Uterus (tissue), 2 donors: ENCODE measurements around the gene MS4A18.

Source experiments
- CTCF ChIP-seq, 4 experiments: fragments of 200-600 bp in 2 of 4; fragments of 450-650 bp in 2 of 4; sonication (generic) in 2 of 4; IDR thresholded peaks; one replicate each; pipeline ENCODE4 v1.5.1; 2016 to 2019; ENCODE audit warnings: antibody characterized with exemption in 4 of 4, mild to moderate bottlenecking in 2 of 4, moderate library complexity in 1 of 4
- POLR2A ChIP-seq, 2 donors: fragments of 450-650 bp; IDR thresholded peaks; one replicate each; pipeline ENCODE4 v1.6.1; 2016; ENCODE audit warnings: antibody characterized with exemption in 2 of 2, mild to moderate bottlenecking in 1 of 2, moderate library complexity in 1 of 2

DNA sequence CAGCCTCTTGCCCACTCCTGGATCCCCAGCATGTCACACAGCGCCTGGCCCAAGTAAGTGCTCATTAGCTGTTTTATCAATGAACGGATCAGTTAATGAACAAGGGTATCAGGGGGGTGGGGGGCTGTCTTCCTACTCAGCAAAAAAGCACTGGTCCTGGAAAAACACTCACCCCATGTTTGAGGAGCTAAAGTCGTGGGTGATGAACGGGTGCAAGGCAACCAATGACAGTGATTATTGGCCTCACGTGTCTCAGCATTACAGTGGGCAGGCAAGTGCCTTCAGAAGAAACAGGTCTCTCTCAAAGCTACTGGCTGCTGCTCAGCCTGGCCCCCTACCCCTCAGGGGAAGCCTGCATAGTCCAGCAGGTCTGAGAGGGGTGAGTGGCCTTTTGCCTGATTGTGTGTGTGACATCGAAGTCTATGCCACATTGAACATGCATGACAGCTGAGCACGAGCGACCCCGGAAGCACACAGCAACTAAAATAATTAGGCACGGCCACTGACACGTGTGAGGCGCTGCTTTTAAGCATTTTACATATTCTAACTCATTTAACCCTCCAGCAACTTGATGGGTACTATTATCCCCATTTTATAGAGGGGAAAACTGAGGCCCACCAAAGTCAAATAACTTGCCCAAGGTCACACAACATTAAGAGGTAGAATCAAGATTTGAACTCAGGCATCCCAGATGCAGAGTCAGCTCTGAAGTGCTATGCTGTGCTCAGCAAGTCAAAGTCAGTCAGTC, 58.0 kb downstream of the MS4A18 start:
- no peak for TF ChIP-seq CTCF (IDR thresholded peaks at IDR 0.05)
- no peak for TF ChIP-seq POLR2A (IDR thresholded peaks at IDR 0.05)
